Measurements from ENCODE around the gene TNFRSF1B. TPM values are rescaled to one million over a fixed set of nuclear protein-coding genes. Genes with fewer than 3 reads are reported as not detected.

Gene TNFRSF1B
- total RNA-seq, 6 donors from 2014 or later = 28.3 to 113 (median 58.5) TPM

- peaks cover 0 to under 1% (median 0%) of the 10 kb centered on the region in 4 donors for H3K36me3 ChIP-seq
- no peaks in the 10 kb centered on the region for H3K9me3 ChIP-seq
- peaks cover 15 to 18% (median 16%) of the 10 kb centered on the region in 4 donors for H3K4me1 ChIP-seq
- 88 to 94% methylated on average over 7 of the region's 7 CpGs for WGBS, 2 donors
- DNase-seq = no peak
- no peak overlapping the region for H3K4me3 ChIP-seq
- H3K27ac ChIP-seq = no peak overlapping the region
- TF ChIP-seq EP300 (IDR thresholded peaks at IDR 0.05) (no peak), POLR2AphosphoS5 (IDR thresholded peaks at IDR 0.05) (no peak), POLR2A (IDR thresholded peaks at IDR 0.05) (no peak)
- TF ChIP-seq, protein P1, sequence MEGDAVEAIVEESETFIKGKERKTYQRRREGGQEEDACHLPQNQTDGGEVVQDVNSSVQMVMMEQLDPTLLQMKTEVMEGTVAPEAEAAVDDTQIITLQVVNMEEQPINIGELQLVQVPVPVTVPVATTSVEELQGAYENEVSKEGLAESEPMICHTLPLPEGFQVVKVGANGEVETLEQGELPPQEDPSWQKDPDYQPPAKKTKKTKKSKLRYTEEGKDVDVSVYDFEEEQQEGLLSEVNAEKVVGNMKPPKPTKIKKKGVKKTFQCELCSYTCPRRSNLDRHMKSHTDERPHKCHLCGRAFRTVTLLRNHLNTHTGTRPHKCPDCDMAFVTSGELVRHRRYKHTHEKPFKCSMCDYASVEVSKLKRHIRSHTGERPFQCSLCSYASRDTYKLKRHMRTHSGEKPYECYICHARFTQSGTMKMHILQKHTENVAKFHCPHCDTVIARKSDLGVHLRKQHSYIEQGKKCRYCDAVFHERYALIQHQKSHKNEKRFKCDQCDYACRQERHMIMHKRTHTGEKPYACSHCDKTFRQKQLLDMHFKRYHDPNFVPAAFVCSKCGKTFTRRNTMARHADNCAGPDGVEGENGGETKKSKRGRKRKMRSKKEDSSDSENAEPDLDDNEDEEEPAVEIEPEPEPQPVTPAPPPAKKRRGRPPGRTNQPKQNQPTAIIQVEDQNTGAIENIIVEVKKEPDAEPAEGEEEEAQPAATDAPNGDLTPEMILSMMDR (IDR thresholded peaks at IDR 0.05) = no peak
- ATAC-seq (ENCODE audit: low FRiP score in 2 of 2) = no peak
- no peaks in the 10 kb centered on the region for H3K27me3 ChIP-seq
Measured at GRCh38 chr1:12228979-12229378, 62.2 kb downstream of the TNFRSF1B start.

DNA sequence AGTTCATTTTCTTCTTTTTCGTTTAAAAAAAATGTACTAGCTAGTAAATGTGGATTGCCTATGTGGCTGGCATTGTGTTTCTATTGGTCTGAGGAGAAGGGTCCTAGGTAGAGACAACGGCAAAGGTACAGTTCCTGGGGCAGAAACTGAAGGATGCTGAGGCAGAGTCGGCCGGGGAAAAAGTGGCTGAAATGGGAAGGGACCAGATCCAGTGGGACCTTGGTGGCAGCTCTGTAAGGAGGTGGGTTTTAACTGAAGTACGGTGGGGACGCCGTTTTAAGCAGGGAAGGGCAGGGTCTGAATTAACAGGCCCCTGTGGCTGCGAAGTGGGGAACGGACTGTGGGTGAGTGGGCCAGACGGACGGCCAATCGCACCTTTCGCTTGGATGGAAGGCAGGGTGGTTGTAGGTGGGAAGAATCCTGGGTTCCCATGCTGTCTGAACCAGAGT, 62.6 kb downstream of the TNFRSF1B start:
- peak overlapping the region in 1 of 4 donors; percentile 96 for H3K27ac ChIP-seq
- peak overlapping the region in 3 of 4 donors; percentile 87 to 99 (median 95) for H3K4me3 ChIP-seq
- 64 to 65% methylated on average over 13 of the region's 13 CpGs for WGBS, 2 donors
- peak in 1 of 2 donors; percentile 9 for ATAC-seq (ENCODE audit: low FRiP score in 2 of 2)
- H3K36me3 ChIP-seq = peaks cover 0 to 5% (median 0%) of the 10 kb centered on the region in 4 donors
- no peak for TF ChIP-seq POLR2AphosphoS5 (IDR thresholded peaks at IDR 0.05)
- TF ChIP-seq, protein P1 (IDR thresholded peaks at IDR 0.05) = no peak
- no peak for TF ChIP-seq EP300 (IDR thresholded peaks at IDR 0.05)
- TF ChIP-seq POLR2A (IDR thresholded peaks at IDR 0.05) = no peak
- H3K4me1 ChIP-seq = peaks cover 15 to 18% (median 16%) of the 10 kb centered on the region in 4 donors
- no peak for DNase-seq
- no peaks in the 10 kb centered on the region for H3K9me3 ChIP-seq
- no peaks in the 10 kb centered on the region for H3K27me3 ChIP-seq

DNA sequence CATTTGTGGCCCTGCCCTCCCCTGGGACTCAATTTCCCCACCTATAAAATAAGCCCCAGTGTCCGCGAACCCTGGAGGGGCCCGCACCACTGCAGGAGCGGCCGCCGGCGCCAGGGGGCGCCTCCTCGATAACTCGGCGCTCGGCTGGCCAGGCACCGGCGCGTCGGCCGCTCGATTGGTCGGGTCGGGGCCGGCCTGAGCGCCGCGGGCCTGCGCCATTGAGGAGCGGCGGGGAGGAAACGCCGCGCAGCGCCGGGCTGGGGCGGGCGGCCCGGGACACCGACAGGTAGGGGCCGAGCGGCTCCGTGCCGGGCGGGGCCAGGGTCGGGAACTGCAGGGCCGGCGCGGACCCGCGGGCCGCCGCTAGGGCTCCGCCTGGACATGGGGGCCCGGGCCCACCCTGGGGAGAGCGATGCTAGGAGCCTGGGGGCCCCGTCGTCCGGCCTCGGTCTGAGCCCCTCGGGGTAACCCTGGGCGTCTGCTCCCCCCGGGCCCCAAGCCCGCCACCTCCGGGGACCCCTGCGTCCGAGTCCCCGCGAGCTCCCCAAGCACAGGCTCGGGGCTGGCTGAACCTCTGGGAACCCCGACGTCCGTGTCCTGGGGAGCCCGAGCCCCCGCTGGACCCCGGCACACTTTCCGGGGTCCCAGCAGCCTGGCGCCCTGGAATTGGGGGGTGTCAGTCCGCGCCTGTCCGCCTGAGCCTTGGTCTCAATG, 63.2 kb downstream of the TNFRSF1B start, which contains the start of gene VPS13D:
VPS13D (plus strand) TSS at position 196 of the 714 bp plus-strand sequence. CDS start 4,237 bp downstream, outside the sequence.
- TF ChIP-seq POLR2AphosphoS5 (IDR thresholded peaks at IDR 0.05) (peak; percentile 39 to 62), POLR2A (IDR thresholded peaks at IDR 0.05) (peak in 3 of 4 donors; percentile 33 to 84 (median 57)), EP300 (IDR thresholded peaks at IDR 0.05) (no peak)
- TF ChIP-seq, protein P1 (IDR thresholded peaks at IDR 0.05) = peak; percentile 93 to 98 (median 97)
- ATAC-seq (ENCODE audit: low FRiP score in 2 of 2) (peak; percentile 90 to 98), DNase-seq (peak; percentile 93 to 98)
- Histone ChIP-seq H3K27me3 (no peaks in the 10 kb centered on the region), H3K27ac (peak within 1 kb of the TSS; percentile 93 to 96 (median 93)), H3K36me3 (peaks cover 0 to 10% (median 3%) of the 10 kb centered on the region in 4 donors), H3K9me3 (no peaks in the 10 kb centered on the region), H3K4me1 (peaks cover 15 to 18% (median 16%) of the 10 kb centered on the region in 4 donors), H3K4me3 (peak within 1 kb of the TSS; percentile 87 to 99 (median 96))
- WGBS, 2 donors = 0% methylated on average over 7 to 8 of the region's 77 CpGs

DNA sequence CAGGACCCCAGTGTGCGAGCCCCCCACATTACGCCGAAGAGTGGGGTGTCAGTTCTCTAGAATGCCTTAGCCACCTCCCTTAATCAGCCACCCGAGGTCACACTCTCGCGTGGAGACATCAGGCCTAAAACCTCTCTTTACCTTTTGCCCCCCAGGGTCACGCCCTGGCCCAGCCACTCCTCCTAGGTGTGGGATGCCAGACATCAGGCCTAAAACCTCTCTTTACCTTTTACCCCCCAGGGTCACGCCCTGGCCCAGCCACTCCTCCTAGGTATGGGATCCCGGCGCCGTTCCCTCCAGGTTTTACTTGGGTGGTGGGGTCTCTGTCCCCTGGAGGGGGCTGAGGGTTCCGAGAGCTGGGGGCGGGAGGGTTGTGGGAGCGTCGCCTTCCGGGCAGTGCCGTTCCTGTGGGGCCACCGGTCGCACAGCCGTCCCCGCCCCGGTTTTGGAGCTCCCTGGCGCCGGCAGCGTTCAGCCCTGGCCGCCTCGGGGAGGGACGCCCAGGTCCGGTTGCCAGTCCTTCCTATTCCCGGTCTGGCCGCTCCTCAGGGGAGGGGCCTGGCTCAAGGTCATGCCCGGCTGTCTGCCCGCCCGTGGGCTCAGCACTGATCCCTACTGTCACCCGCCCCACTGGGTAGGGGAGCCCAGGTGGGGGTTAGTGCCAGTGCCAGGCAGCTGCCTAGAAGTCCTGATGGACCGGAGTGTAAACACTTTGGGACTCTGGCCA, 63.9 kb downstream of the TNFRSF1B start:
- Histone ChIP-seq H3K4me3 (peak overlapping the region; percentile 87 to 99 (median 96)), H3K4me1 (peaks cover 15 to 18% (median 16%) of the 10 kb centered on the region in 4 donors), H3K9me3 (no peaks in the 10 kb centered on the region), H3K27ac (peak overlapping the region; percentile 93 to 96 (median 93)), H3K27me3 (no peaks in the 10 kb centered on the region), H3K36me3 (peaks cover 0 to 18% (median 7%) of the 10 kb centered on the region in 4 donors)
- TF ChIP-seq POLR2AphosphoS5 (IDR thresholded peaks at IDR 0.05) = peak in 1 of 2 donors; percentile 54
- TF ChIP-seq, protein P1 (IDR thresholded peaks at IDR 0.05) = no peak
- no peak for TF ChIP-seq EP300 (IDR thresholded peaks at IDR 0.05)
- TF ChIP-seq POLR2A (IDR thresholded peaks at IDR 0.05) = peak in 1 of 4 donors; percentile 47
- DNase-seq (peak; percentile 78 to 90), ATAC-seq (ENCODE audit: low FRiP score in 2 of 2) (peak; percentile 80 to 90)
- WGBS, 2 donors = 1 to 2% methylated on average over 12 to 28 of the region's 36 CpGs
